Astrocyte of the cerebellum (primary cell): ENCODE results near the gene FBLN5.

Experiments
- DNase-seq: peaks from one replicate; pipeline ENCODE4 v3.0.0-alpha.2; 2011; ENCODE audit warnings: low read depth
- H3K4me3 ChIP-seq: 2 replicates; pipeline ENCODE4 v1.5.1; 2011; ENCODE audit warnings: mild to moderate bottlenecking, low read depth, low read length, moderate library complexity
- in situ Hi-C: cut with HindIII; loops from 2 replicates; pipeline ENCODE4 v1.10.0; 2017; ENCODE audit warnings: low sequenced_read_pairs
- TF ChIP-seq, protein P1 (sequence below): IDR thresholded peaks from 2 replicates; pipeline ENCODE4 v1.5.1; 2012; ENCODE audit warnings: low read length, low read depth, moderate library complexity, mild to moderate bottlenecking; ENCODE audit errors: missing control alignments

Gene FBLN5

DNA sequence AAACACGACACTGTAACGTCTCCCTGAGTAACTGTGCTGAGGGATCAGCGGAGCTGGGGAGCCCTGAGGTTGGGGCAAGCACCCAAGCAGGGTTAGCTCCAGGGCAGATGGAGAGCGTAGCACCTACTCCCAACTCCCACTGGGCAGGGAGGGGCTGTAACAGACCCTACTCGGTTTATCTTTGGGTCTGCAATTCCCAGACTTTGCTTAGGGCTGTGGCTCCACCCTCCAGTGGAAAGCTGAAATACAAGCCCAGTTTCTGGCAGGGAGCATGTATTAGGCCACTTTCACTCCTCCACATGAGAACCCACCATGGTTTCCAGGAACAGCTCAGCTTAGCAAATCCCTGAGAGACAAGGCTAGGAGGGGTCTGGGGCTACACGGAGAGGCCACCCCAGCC lies 62.8 kb downstream of the FBLN5 start:
- in situ Hi-C loops: no loop called here
- TF ChIP-seq, protein P1, sequence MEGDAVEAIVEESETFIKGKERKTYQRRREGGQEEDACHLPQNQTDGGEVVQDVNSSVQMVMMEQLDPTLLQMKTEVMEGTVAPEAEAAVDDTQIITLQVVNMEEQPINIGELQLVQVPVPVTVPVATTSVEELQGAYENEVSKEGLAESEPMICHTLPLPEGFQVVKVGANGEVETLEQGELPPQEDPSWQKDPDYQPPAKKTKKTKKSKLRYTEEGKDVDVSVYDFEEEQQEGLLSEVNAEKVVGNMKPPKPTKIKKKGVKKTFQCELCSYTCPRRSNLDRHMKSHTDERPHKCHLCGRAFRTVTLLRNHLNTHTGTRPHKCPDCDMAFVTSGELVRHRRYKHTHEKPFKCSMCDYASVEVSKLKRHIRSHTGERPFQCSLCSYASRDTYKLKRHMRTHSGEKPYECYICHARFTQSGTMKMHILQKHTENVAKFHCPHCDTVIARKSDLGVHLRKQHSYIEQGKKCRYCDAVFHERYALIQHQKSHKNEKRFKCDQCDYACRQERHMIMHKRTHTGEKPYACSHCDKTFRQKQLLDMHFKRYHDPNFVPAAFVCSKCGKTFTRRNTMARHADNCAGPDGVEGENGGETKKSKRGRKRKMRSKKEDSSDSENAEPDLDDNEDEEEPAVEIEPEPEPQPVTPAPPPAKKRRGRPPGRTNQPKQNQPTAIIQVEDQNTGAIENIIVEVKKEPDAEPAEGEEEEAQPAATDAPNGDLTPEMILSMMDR: no peak
- no peak overlapping the region for H3K4me3 ChIP-seq
- no peak for DNase-seq

DNA sequence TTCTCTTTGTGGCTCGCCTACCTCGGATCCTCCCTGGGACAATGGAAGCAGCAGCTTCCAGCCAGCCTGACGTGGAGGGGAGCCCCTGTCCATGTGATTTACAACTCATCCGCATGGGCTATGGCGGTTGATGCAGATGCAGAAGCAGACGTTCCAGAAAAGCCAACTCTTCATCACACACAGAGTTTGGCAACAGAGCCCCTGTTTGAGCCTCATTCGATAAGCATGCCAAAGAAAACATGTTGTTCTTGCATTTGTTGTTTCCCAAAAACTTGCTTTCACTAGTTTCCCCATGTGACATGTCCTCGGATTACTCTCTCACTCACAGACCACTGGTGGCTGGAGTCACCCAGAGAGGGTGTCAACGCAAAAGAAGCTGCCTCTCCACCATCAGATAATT lies 63.7 kb downstream of the FBLN5 start:
- TF ChIP-seq, protein P1: no peak
- in situ Hi-C loops: no loop called here
- H3K4me3 ChIP-seq: no peak overlapping the region
- DNase-seq: no peak

DNA sequence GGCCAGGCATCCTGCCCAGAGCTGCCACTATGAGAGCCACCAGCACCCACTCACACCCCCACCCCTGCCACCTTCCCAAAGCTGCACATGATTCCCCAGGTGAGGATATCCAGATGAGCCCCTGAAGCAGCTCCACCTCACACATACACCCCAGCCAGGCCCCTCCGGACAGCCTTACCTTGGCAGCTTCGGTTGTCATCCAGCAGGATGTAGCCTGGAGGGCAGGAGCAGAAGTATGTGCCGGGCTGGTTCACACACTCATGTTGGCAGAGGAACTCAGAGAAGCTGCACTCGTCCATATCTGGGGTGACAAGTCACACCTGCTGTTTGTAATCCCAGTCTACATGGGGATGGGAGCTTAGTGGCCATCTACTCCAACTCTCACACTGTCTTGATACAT lies 64.7 kb downstream of the FBLN5 start:
- in situ Hi-C loops: no loop called here
- TF ChIP-seq, protein P1: no peak
- H3K4me3 ChIP-seq: no peak overlapping the region
- DNase-seq: no peak

DNA sequence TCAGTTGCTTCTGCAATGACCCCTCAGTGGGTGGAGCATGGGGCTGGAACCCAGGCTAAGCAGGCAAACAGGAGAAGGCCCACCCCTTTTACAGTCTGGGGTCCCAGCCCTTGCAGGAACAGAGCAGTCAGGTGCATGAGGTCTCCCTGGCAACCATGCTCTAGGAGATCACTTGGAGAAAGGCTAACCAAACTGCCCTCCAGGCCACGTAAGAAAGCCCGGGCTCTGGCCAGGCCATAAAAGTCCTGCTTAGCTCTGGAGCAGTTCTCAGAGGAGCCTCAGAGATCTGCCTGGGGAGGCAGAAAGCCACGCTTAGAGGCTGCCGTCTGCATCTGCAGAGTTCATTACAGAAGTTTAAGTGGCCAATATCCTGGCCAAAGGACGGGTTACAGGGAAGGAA lies 65.1 kb downstream of the FBLN5 start:
- no peak overlapping the region for H3K4me3 ChIP-seq
- TF ChIP-seq, protein P1: no peak
- in situ Hi-C loops: no loop called here
- DNase-seq: no peak

DNA sequence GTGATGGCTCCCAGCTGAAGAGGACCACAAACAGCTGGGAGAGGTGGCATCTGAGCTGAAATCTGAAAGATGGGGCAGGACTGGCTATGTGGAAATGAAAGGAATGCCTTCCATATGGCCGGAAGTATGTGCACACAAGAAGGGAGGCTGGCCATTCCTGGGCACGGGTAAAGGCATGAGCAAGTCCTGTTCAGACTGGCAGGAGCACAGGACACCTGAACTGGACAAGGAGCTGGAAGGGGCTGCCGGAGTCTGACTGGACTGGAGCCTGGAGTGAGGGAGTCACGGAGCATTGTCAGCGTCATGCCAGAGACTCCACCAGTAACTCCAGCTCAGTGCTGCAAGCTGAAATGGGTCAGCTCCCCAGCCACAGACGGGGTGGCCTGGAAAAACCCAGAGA lies 68.3 kb downstream of the FBLN5 start:
- in situ Hi-C loops: no loop called here
- H3K4me3 ChIP-seq: no peak overlapping the region
- DNase-seq: no peak
- TF ChIP-seq, protein P1: no peak

DNA sequence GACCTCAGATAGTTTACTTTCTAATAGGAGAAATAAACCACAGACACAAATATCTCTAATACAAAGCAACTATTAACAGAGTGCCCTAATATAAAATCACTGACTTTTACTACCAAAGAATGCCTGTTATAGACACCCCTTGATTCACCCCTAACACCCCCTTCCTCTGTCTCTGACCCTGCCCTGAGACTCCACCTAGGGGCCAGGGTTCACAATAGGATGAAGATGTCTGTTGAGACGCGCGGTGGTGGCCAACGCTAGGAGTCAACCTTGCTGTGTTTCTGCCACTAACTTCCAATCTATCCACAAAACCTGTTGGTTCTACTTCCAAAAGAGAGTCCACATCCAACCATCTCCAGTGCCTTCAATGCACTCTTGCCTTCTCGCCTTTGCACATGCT lies 69.2 kb downstream of the FBLN5 start:
- in situ Hi-C loops: no loop called here
- TF ChIP-seq, protein P1: no peak
- DNase-seq: no peak
- H3K4me3 ChIP-seq: no peak overlapping the region

DNA sequence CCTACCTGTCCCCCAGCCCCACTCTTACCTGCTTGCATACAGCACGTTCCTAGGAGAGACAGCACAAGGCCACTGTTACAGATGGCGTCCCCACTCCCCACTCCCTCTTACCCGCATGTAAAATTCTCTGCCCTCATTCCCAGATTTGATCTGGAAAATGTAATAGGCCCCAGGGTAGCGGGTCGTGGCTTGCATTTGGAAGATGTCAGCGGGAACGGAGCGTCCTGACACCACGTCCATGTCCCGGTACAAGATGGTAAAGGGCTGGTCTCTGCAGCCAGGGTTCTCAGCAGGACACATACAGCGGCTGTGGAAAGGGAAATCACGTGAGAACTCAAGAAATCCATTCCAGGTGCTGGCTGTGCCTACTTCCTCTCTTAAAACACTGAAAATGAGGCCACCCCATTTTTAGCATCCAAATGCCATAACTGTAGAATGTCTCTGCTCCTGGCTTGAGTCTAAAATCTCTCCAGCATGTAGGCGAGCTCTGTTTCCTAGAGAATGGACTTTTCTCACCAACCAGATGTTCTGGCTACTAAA lies 70.0 kb downstream of the FBLN5 start:
- in situ Hi-C loops: no loop called here
- TF ChIP-seq, protein P1: no peak
- DNase-seq: no peak
- no peak overlapping the region for H3K4me3 ChIP-seq
